ENCODE measurements around the gene GAN. TPM values are rescaled to one million over a fixed set of nuclear protein-coding genes. Genes with fewer than 3 reads are reported as not detected.

GAN gene
- total RNA-seq, 1 donor from 2014 or later: 11.6 TPM

- no peak for DNase-seq (ENCODE audit: low spot score)
Measured at GRCh38 chr16:81353895-81354294, 39.1 kb downstream of the GAN start.

GRCh38 chr16:81357711-81358260 is 43.0 kb downstream of the GAN start:
- DNase-seq (ENCODE audit: low spot score): no peak

DNA sequence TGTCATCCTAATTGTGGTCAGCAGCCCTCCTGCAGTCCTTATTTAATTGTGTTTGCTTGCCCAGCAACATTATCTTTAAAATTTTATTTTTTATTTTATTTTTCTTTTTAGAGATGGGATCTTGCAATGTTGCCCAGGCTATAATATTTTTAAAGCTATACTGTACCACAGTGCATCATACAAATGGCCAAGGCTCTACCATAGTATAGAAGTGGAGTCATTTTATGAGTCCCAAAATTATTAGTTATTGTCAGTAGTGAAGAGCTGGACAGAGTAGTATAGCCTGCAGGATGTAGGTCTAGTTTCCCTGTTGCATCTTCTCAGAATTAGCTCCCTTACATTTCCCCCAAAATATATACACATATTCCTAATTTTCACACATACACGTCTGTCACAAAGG is 44.1 kb downstream of the GAN start:
- DNase-seq (ENCODE audit: low spot score): no peak

DNA sequence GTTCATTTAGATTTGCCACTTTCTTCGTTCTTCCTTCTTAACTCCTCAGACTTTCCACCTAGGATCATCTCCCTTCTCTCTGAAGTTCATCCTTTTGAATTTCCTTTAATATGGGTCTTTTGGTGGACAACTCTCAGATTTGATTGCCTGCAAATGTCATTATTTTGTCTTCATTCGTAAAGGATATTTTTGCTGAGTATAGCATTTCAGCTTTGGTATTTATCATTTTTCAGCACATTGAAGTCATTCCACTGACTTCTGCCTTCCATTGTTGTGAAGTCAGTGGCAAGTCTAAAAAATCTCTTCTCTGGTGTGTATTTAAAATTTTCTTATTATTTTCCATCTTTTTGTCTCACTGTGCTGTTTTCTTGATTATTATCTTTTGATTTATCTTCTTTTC is 45.4 kb downstream of the GAN start:
- DNase-seq (ENCODE audit: low spot score): no peak

DNA sequence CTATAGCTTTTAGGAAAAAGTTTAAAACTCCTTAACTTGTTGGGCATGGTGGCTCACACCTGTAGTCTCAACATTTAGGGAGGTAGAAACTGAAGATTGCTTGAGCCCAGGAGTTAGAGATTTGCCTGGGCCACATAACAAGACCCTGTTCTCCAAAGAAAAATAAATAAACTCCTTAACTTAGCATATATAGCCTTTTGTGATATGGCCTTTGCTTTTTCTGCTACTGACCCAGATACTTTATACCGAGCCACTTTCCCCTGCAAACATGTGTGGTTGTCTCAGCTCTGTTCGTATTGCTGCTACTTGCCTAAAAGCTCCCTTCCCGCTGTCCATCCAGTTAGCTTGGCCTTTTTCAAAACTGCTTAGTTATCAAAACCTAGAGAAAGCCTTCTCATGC is 51.0 kb downstream of the GAN start:
- no peak for DNase-seq (ENCODE audit: low spot score)

DNA sequence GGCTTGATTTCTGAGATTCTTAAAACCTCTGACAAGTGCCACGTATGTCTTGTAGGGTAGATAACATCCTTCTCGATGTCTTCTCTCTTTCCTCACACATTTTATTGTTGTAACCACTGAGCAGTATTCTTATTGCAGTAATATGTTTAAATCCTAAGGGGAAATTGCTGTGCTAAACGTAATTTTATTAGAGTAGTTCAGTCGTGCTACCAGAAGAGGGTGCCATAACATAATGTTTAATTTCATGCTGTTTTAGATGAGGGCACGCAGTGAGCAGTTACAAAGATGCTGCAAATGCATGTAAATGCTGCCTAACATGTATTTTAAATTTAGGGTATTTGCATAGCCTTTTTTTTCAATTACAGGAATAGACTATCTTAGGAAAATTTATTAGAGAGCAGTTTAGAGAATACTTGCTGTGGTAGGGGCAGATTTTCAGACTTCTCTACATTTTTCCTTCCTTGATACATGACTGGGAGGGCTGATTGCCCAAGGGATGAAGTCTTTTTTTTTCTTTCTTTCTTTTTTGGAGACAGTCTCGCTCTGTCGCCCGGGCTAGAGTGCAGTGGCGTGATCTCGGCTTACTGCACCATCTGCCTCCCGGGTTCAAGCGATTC is 51.7 kb downstream of the GAN start:
- no peak for DNase-seq (ENCODE audit: low spot score)

GRCh38 chr16:81367821-81368220 is 53.1 kb downstream of the GAN start:
- no peak for DNase-seq (ENCODE audit: low spot score)

DNA sequence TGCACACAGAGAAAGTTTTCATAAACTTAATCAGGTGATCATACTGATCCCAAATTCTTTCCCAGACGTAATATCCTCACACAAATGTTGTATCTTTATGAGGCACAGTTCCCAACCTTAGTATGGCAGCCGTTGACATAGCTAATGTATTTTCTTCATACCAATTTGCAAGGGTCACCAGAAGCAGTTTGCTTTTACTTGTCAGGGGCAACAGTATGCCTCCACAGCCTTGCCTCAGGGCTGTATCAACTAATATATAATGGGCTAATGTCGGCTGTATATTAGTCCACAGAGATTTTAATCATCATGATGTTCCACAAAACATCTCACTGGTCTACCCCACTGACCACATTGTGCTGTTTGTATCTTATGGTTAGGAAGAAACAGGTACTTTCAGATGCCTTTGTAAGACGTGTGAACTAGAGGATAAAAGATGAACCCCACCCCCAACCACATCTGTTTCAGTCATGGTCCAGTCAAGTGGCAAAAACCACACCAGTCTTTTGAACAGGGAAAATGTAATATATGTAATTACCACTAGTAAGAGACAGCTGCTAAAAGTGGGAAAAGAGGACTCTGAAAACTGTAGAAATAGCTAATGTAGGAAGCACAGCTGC is 55.2 kb downstream of the GAN start:
- DNase-seq (ENCODE audit: low spot score): no peak

- DNase-seq (ENCODE audit: low spot score): no peak
Measured at GRCh38 chr16:81371106-81371505, 56.3 kb downstream of the GAN start.

DNA sequence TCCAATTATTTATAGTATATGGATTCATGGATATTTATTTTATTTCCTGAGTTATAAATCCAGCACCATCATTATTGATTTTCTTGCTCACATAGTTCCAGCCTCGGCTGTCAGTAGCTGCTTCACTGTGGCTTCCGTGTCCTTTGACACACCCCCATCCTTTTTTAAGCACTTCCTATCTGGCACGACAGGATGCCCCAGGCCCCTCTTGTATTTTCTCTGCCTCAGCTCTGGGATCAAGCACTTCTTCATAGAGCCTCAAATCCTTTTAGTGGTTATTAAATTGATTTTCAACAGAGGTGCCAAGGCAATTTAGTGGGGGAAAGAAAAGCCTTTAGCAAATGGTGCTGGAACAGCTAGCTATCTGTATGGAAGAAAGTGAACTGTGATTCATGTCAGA is 59.8 kb downstream of the GAN start:
- DNase-seq (ENCODE audit: low spot score): no peak

- DNase-seq (ENCODE audit: low spot score): no peak
Measured at GRCh38 chr16:81376880-81377279, 62.1 kb downstream of the GAN start.

GRCh38 chr16:81378049-81378448 is 63.3 kb downstream of the GAN start:
- DNase-seq (ENCODE audit: low spot score): no peak

GRCh38 chr16:81380932-81381331 is 66.2 kb downstream of the GAN start:
- DNase-seq (ENCODE audit: low spot score): no peak

GRCh38 chr16:81384006-81384405 is 69.2 kb downstream of the GAN start:
- no peak for DNase-seq (ENCODE audit: low spot score)

DNA sequence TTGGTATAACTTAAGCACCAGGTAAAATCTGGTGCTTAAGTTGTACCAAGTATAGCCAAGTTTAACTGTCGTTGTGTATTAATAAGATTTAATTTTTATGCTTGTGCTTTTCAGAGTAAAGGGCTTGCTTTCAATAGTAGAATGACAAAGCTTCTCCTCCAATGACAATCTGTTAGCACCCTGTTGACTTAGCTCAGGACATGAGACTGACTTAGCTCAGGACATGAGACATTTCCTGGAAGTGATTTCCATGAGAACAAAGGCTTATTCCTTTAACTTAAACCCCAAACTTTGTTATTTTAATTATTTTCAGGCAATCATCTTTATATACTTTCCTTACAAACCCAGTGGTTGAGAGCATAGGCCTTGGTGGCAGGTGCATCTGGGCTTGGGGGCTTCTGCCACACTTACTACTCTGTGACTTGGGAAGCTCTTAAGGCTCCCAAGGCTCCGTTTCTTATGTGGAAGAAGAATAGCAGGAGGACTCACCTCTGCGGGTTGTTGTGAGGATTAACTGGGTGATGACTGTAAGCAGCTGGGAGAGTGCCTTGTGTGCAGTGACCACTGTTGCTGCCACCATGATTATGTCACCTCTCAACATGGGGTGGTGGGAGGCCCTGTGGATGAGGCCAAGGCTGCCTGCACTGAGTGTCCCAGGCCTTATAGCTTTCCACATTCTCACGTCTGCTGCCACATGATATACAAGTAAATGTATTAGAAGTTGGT is 70.4 kb downstream of the GAN start:
- no peak for DNase-seq (ENCODE audit: low spot score)

GRCh38 chr16:81388357-81388756 is 73.6 kb downstream of the GAN start:
- no peak for DNase-seq (ENCODE audit: low spot score)

DNA sequence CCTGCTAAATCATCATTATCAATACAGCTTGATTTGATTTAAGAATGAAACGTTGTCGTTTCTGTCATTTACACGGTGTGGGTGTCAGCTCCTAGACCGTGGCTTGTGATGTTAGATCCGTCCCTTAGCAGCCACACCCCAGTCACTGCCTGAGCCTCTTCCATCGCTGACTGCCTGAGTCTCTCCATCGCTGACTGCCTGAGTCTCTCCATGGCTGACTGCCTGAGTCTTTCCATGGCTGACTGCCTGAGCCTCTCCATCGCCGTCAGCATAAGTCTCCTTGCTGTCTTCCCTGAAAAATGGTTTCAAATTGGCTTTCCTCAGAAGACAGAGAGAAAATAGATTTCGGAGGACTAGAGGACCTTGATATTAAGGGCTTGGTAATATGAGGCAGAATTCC is 76.1 kb downstream of the GAN start:
- no peak for DNase-seq (ENCODE audit: low spot score)

- no peak for DNase-seq (ENCODE audit: low spot score)
Measured at GRCh38 chr16:81392011-81392410, 77.2 kb downstream of the GAN start.

DNA sequence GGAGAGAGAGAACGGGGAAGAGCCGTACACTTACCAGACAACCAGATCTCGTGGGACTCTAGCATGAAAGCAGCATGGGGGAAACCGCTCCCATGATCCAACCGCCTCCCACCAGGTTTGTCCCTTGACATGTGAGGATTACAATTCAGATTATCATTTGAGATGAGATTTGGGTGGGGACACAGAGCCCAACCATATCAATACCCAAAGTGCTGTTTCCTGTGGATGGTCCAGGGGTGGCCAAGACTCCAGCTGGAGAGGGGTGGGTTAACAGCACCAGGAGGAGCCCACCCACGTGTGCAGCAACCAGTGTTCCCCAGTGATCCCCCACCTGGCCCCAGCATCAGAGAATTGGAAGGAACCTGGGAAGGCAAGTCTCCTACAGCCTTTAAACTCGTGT is 79.7 kb downstream of the GAN start:
- DNase-seq (ENCODE audit: low spot score): no peak

GRCh38 chr16:81394966-81395655 is 80.3 kb downstream of the GAN start:
- DNase-seq (ENCODE audit: low spot score): peak; percentile 35

GRCh38 chr16:81397058-81397878 is 82.5 kb downstream of the GAN start:
- no peak for DNase-seq (ENCODE audit: low spot score)

All from mucosa of gallbladder (tissue), 1 donor.